B cell (primary cell): ENCODE results near the gene GNS. TPM values are rescaled to one million over a fixed set of nuclear protein-coding genes. Genes with fewer than 3 reads are reported as not detected.

ENCODE experiments used
- ATAC-seq: fragments of 200-7000 bp; cut with Tn5 transposase; one replicate; pipeline ENCODE4 v1.10.0; 2021; ENCODE audit warnings: low read depth, mild to moderate bottlenecking, moderate number of reproducible peaks, moderate library complexity
- CTCF ChIA-PET: fragments of 350-600 bp; sonication (Branson Sonifier 250); formaldehyde crosslinking; loops from one replicate; lab custom pipeline; 2021; ENCODE audit warnings: antibody characterized with exemption, inconsistent platforms; lab: Charles Lee
- POLR2A ChIA-PET: fragments of 350-600 bp; sonication (Branson Sonifier 250); formaldehyde crosslinking; loops from one replicate; lab custom pipeline; 2021; ENCODE audit warnings: antibody characterized with exemption; lab: Charles Lee
- DNase-seq: peaks from one replicate; pipeline ENCODE4 v3.0.0; 2013
- H2AFZ ChIP-seq: 2 replicates; pipeline ENCODE4 v1.6.1; 2012; ENCODE audit warnings: mild to moderate bottlenecking, low read depth, low read length; ENCODE audit not compliant: insufficient read depth, poor library complexity, severe bottlenecking
- H3K27ac ChIP-seq, 2 donors: 1 replicate in 1 of 2; 2 replicates in 1 of 2; pipeline ENCODE4 v1.5.1; 2012 to 2013; ENCODE audit warnings: low read length in 2 of 2, mild to moderate bottlenecking in 2 of 2, moderate library complexity in 1 of 2
- H3K27me3 ChIP-seq, 4 experiments: fragments of 200-600 bp in 1 of 4; sonication (generic) in 1 of 4; replicated peaks in 1 of 4; 1 replicate in 2 of 4; 2 replicates in 2 of 4; pipeline versions ENCODE4 v1.6.1 to v1.7.0; 2013 to 2016; ENCODE audit warnings: low read length in 3 of 4, mild to moderate bottlenecking in 2 of 4, mixed read lengths in 1 of 4, moderate library complexity in 1 of 4; ENCODE audit not compliant: insufficient read depth in 4 of 4, control insufficient read depth in 3 of 4; ENCODE audit errors: control extremely low read depth in 1 of 4
- H3K36me3 ChIP-seq, 2 experiments: replicated peaks in 1 of 2; 1 replicate in 1 of 2; 2 replicates in 1 of 2; pipeline versions ENCODE4 v1.6.1 to v1.7.1; 2013; ENCODE audit warnings: low read length in 1 of 2; ENCODE audit not compliant: insufficient read depth in 2 of 2, control insufficient read depth in 1 of 2; ENCODE audit errors: control extremely low read depth in 1 of 2, extremely low read depth in 1 of 2
- H3K4me1 ChIP-seq, 2 donors: fragments of 200-600 bp in 1 of 2; sonication (generic) in 1 of 2; 1 replicate in 1 of 2; 2 replicates in 1 of 2; pipeline versions ENCODE4 v1.5.1 to v1.6.1; 2013 to 2017; ENCODE audit warnings: low read length in 2 of 2; ENCODE audit not compliant: control insufficient read depth in 2 of 2, insufficient read depth in 2 of 2
- H3K4me2 ChIP-seq: replicated peaks from 2 replicates; pipeline ENCODE3; 2012; ENCODE audit warnings: mild to moderate bottlenecking, low read depth, low read length; ENCODE audit not compliant: poor library complexity, severe bottlenecking
- H3K4me3 ChIP-seq, 5 experiments: fragments of 200-600 bp in 1 of 5; sonication (generic) in 1 of 5; 1 replicate in 3 of 5; 2 replicates in 2 of 5; pipeline versions ENCODE4 v1.5.1 to v1.7.0; 2011 to 2016; ENCODE audit warnings: low read length in 4 of 5, mild to moderate bottlenecking in 4 of 5, low read depth in 2 of 5, control low read depth in 1 of 5, moderate library complexity in 1 of 5; ENCODE audit not compliant: insufficient read depth in 1 of 5; ENCODE audit errors: control extremely low read depth in 1 of 5, extremely low read depth in 1 of 5
- H3K79me2 ChIP-seq: fragments of 200-600 bp; sonication (generic); one replicate; pipeline ENCODE4 v1.6.0; 2016; ENCODE audit warnings: low read length; ENCODE audit not compliant: control insufficient read depth, insufficient read depth
- H3K9ac ChIP-seq: fragments of 200-600 bp; sonication (generic); 2 replicates; pipeline ENCODE4 v1.6.1; 2017; ENCODE audit warnings: mild to moderate bottlenecking, low read length, moderate library complexity
- H3K9me3 ChIP-seq, 3 donors: one replicate each; pipeline versions ENCODE4 v1.6.1 to v1.7.1; 2013; ENCODE audit warnings: low read length in 2 of 3; ENCODE audit not compliant: control insufficient read depth in 2 of 3, insufficient read depth in 1 of 3; ENCODE audit errors: control extremely low read depth in 1 of 3
- H4K20me1 ChIP-seq: 2 replicates; pipeline ENCODE4 v1.6.0; 2012; ENCODE audit warnings: mild to moderate bottlenecking, low read length; ENCODE audit not compliant: insufficient read depth, control insufficient read depth, poor library complexity, severe bottlenecking
- H3K27ac Mint-ChIP-seq: one replicate; pipeline ENCODE4 v1.8.0; 2021; ENCODE audit warnings: mixed read lengths
- H3K27me3 Mint-ChIP-seq: one replicate; pipeline ENCODE4 v1.8.0; 2021; ENCODE audit warnings: mixed read lengths
- H3K4me1 Mint-ChIP-seq: one replicate; pipeline ENCODE4 v1.8.0; 2021; ENCODE audit warnings: mixed read lengths
- H3K4me3 Mint-ChIP-seq: one replicate; pipeline ENCODE4 v1.8.0; 2021; ENCODE audit warnings: mixed read lengths
- H3K9me3 Mint-ChIP-seq: one replicate; pipeline ENCODE4 v1.8.0; 2022; ENCODE audit warnings: mixed read lengths; ENCODE audit not compliant: insufficient read depth
- CTCF ChIP-seq: fragments of 200-600 bp; IDR thresholded peaks from one replicate; pipeline ENCODE4 v1.8.0; 2022; ENCODE audit warnings: antibody characterized with exemption, mild to moderate bottlenecking
- EZH2 ChIP-seq: IDR thresholded peaks from 2 replicates; pipeline ENCODE4 v1.6.1; 2012; ENCODE audit warnings: borderline replicate concordance, low read depth, mild to moderate bottlenecking, moderate library complexity, low read length; ENCODE audit not compliant: insufficient read depth, poor library complexity, severe bottlenecking
- WGBS: methylation state at CpG from one replicate; pipeline ENCODE4 v1.1.5; 2013; ENCODE audit warnings: missing lambda C conversion rate; ENCODE audit not compliant: insufficient coverage; 5-methylcytosine and 5-hydroxymethylcytosine counted together
- intact Hi-C: fragments of 100-400 bp; cut with micrococcal nuclease; formaldehyde crosslinking; loops from one replicate; pipeline ENCODE4 v1.10.0; 2022
- polyA plus RNA-seq: library from polyadenylated mRNA; depleted of rRNA; stranded (reverse); fragments of >200 nt; gene quantifications from 2 replicates; pipeline ENCODE4 v1.2.3, GENCODE V29; 2012
- total RNA-seq, 2 donors: library from RNA; stranded (reverse); fragments of 120-200 nt in 1 of 2; gene quantifications; 1 replicate in 1 of 2; 2 replicates in 1 of 2; pipeline versions ENCODE4 v1.2.3 to v1.2.4, GENCODE V29; 2013 to 2022

GNS gene
- total and polyA plus RNA-seq, 2 donors (not counting 1 experiment from before 2014, with no cell fraction given): 7.0 to 26.7 TPM

DNA sequence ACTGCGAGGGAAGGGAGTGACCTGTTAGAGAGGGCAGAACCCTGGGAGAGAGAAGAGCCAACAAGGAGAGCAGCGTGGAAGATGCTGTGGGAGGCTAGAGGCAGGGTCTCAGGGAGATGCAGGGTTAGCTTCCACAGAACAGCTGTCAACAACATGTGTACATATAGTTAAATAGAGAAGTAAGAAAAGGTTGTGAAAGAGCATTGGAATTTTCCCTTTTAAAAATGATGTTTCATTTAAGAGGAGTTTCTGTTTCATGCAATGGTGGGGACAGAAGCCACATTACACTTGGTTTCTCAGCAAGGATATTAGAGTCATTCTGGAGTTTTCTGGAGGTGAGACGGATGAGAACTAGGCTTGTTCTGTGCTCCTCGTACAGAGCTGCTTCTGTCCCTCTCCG, 41.4 kb upstream of the GNS start:
- Mint-ChIP-seq H3K27me3 (peaks cover 34% of the 10 kb centered on the region), H3K4me3 (no peak overlapping the region), H3K27ac (no peak overlapping the region), H3K4me1 (peaks cover 2% of the 10 kb centered on the region), H3K9me3 (no peaks in the 10 kb centered on the region)
- DNase-seq (no peak), ATAC-seq (no peak)
- Histone ChIP-seq H3K4me3 (no peak overlapping the region), H2AFZ (no peak overlapping the region), H3K27me3 (peaks cover 0 to 7% (median 0%) of the 10 kb centered on the region in 4 experiments), H3K9ac (no peak overlapping the region), H3K4me1 (no peaks in the 10 kb centered on the region), H3K9me3 (no peaks in the 10 kb centered on the region), H3K27ac (no peak overlapping the region), H3K36me3 (no peaks in the 10 kb centered on the region), H4K20me1 (no peaks in the 10 kb centered on the region), H3K4me2 (no peak overlapping the region), H3K79me2 (no peaks in the 10 kb centered on the region)
- CTCF ChIA-PET: interaction anchor here (0.6 to 2.3 kb wide), 3 partner anchors 12 to 20 kb away, joined by 3 to 10 read pairs (median 3); no protein-coding TSS in a partner anchor
- no peak for TF ChIP-seq CTCF
- no peak for TF ChIP-seq EZH2
- intact Hi-C loops: no loop called here
- POLR2A ChIA-PET: no interaction called here
- WGBS: 100% methylated on average over 1 of the region's 5 CpGs

DNA sequence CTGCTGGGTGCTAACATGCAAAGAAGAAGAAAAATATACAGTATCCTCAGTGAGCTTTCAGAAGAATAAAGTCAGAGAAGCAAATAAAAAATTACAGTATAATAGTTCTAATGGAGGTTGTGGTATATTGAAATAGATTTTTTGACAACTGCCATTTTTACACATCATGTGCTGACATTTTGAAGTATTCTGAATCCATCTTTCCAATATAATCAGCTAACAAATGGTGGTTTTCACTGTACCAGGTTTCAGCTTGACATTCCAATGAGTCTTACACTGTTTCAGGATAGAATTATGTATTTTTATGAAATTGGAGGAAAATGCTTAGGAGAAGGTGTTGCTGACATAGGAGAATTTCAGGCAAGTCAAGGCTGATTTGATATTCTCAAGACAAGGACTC, 39.0 kb upstream of the GNS start:
- Histone ChIP-seq H3K4me3 (no peak overlapping the region), H2AFZ (no peak overlapping the region), H4K20me1 (no peaks in the 10 kb centered on the region), H3K4me2 (no peak overlapping the region), H3K27ac (no peak overlapping the region), H3K9ac (no peak overlapping the region), H3K36me3 (no peaks in the 10 kb centered on the region), H3K27me3 (peaks cover 0 to 4% (median 0%) of the 10 kb centered on the region in 4 experiments), H3K9me3 (no peaks in the 10 kb centered on the region), H3K79me2 (no peaks in the 10 kb centered on the region), H3K4me1 (no peaks in the 10 kb centered on the region)
- H3K4me3 Mint-ChIP-seq: no peak overlapping the region
- DNase-seq: no peak
- POLR2A ChIA-PET: no interaction called here
- CTCF ChIA-PET: interaction anchor here (0.7 to 3.5 kb wide), 6 partner anchors 10 to 95 kb away, joined by 3 to 30 read pairs (median 4); no protein-coding TSS in a partner anchor
- H3K9me3 Mint-ChIP-seq: no peaks in the 10 kb centered on the region
- intact Hi-C loops: no loop called here
- TF ChIP-seq EZH2 (no peak), CTCF (no peak)
- no peak overlapping the region for H3K27ac Mint-ChIP-seq
- peaks cover 27% of the 10 kb centered on the region for H3K27me3 Mint-ChIP-seq
- H3K4me1 Mint-ChIP-seq: peaks cover 2% of the 10 kb centered on the region
- no peak for ATAC-seq
